ENCODE data around the gene URAD.

DNA sequence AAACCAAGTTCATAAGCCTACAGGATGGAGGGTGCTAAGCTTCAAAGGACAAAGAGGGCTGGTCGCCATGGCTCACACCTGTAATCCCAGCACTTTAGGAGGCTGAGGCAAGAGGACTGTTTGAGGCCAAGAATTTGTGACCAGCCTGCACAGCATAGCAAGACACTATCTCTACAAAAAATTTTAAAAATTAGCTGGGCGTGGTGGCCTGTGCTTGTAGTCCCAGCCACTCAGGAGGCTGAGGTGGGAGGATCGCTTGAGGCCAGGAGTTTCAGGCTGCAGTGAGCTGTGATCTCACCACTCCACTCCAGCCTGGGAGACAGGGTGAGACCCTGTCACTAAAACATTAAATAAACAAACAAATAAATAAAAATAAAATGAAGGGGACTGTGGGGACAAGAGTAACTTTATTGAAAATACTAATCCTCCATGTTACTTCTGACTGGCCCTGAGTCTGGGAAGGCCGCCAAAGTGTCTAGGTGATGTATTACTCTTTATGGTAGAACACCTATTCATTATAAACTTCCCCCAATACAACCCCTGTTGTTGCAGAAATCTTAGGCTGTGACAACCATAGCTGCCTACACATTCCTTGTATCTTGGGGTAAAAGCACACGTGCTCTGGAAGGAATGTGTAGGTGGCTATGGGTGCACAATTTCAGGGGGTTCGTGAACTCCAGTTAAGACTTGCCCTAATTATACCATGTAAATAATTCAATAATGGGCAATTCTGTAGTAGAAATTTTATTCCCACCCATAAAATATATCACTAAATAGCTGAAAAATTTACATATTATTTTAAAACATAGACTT, 14.6 kb upstream of the URAD start:
- TF ChIP-seq, protein P1, sequence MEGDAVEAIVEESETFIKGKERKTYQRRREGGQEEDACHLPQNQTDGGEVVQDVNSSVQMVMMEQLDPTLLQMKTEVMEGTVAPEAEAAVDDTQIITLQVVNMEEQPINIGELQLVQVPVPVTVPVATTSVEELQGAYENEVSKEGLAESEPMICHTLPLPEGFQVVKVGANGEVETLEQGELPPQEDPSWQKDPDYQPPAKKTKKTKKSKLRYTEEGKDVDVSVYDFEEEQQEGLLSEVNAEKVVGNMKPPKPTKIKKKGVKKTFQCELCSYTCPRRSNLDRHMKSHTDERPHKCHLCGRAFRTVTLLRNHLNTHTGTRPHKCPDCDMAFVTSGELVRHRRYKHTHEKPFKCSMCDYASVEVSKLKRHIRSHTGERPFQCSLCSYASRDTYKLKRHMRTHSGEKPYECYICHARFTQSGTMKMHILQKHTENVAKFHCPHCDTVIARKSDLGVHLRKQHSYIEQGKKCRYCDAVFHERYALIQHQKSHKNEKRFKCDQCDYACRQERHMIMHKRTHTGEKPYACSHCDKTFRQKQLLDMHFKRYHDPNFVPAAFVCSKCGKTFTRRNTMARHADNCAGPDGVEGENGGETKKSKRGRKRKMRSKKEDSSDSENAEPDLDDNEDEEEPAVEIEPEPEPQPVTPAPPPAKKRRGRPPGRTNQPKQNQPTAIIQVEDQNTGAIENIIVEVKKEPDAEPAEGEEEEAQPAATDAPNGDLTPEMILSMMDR (IDR thresholded peaks at IDR 0.05; ENCODE audit: low read length), result no peak
- TF ChIP-seq EZH2 (optimal IDR thresholded peaks at IDR 0.05; ENCODE audit: low read depth, low read length), result no peak
- no peak for TF ChIP-seq EZH2phosphoT487 (IDR thresholded peaks at IDR 0.05; ENCODE audit: low read length)
